G401 (cell line): ENCODE results near the gene PASK. TPM values are rescaled to one million over a fixed set of nuclear protein-coding genes. Genes with fewer than 3 reads are reported as not detected.

ENCODE experiments used
- DNase-seq: peaks from one replicate; pipeline ENCODE4 v3.0.0-alpha.2; 2015; ENCODE audit warnings: low spot score
- in situ Hi-C: cut with HindIII; loops from 2 replicates; pipeline ENCODE4 v1.10.0; 2016; ENCODE audit warnings: low sequenced_read_pairs, mixed read lengths
- total RNA-seq: library from RNA; depleted of rRNA; stranded (reverse); fragments of >200 nt; shearing (Covaris generic); gene quantifications from 2 replicates; pipeline ENCODE4 v1.2.3, GENCODE V29; 2014

PASK gene
- total RNA-seq, 1 experiment from 2014 or later = 20.7 TPM

DNA sequence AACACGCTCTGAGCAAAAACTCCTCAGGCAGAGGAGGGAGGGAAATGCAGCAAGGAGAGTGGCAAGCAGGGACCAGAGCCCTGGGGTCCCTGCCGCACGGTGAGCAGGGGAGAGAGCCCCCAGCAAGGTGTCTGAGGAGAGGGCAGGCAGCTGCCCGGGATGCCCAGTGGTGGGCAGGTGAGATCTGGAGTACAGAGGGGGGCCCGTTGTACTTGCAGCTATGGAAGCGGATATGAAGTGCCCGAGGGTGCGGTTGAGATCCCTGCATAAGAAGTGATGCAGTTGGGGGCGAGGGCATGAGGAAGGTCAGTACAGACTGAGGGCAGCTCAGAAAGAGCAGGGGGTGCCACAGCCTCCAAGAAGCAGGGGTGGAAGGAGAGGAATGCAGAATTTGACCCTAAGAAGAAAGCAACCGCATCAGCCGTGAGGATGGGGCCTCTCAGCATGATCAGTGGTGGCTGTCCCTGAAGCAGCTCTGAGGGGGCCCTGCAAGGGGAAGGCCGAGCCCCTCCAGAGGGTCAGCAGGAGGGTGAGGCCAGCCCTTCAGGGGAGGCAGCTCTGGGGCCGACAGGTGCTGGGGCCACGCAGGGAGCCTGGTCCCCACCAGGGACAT, 76.6 kb downstream of the PASK start:
- no peak for DNase-seq
- in situ Hi-C loops = no loop called here

DNA sequence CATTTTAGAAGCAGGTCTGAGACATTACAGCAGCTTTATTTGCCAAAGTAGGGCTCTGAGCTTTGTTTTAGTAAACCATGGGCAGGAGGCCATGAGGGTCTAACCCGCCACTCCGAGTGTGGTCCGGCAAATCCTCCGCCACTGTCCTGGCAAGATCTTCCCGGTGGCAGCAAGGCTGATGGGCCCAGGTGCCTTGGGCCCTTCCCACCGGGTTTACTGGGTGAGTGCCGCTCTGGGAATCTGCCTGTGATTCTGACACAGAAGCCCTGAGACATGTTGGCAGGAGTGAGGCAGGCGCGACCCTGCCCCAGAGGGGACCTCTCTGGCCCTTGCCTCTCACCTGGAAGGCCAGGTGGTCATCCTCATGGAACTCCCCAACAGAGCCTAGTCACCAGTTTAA, 77.1 kb downstream of the PASK start:
- in situ Hi-C loops = no loop called here
- DNase-seq = no peak

- no peak for DNase-seq
- in situ Hi-C loops = no loop called here
These were observed 77.6 kb downstream of the PASK start for GRCh38 chr2:241071677-241072111.

DNA sequence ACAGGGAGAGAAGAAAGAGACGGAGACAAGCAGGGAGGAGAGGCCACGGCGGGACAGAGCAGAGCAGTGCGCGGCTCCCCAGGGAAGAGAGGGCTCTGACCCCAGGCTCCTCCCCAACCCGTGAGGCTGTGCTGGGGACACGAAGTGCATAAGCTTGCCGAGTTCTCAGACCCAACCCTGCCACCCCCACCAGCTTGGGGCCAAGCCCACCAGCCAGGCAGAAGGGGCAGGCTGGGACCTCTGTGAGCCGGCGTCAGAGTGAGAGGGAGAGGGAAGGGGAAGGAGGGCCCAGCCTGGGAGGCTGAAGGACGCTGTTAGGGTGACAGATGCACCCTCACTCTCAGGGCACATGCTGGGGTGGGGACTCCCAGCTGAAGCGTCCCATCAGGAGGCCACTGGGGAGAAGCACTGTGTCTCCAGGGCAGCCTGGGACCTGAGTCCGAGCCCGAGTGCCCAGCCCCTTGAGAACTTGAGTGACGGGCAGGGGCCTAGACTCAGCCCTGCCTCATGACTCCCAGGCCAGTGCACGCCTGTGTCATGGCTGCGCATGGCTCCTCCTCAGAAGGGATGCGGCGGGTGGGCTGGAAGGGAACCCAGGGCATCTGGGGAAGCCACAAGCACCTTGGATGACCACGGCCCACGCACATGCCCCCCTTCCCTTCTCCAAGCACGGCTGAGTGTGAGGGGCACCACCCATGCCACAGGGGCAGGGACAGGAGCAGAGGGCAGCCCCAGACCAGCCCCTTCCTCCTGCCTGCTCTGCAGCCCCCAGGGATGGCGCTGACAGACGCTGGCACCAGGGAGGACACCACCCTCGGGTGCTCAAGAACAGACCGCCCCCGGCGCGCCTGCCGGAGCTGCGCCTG, 78.2 kb downstream of the PASK start:
- in situ Hi-C loops = no loop called here
- DNase-seq = no peak

GRCh38 chr2:241070361-241070760, 78.9 kb downstream of the PASK start:
- in situ Hi-C loops = no loop called here
- DNase-seq = no peak

GRCh38 chr2:241069821-241070281, 79.4 kb downstream of the PASK start:
- in situ Hi-C loops = no loop called here

DNA sequence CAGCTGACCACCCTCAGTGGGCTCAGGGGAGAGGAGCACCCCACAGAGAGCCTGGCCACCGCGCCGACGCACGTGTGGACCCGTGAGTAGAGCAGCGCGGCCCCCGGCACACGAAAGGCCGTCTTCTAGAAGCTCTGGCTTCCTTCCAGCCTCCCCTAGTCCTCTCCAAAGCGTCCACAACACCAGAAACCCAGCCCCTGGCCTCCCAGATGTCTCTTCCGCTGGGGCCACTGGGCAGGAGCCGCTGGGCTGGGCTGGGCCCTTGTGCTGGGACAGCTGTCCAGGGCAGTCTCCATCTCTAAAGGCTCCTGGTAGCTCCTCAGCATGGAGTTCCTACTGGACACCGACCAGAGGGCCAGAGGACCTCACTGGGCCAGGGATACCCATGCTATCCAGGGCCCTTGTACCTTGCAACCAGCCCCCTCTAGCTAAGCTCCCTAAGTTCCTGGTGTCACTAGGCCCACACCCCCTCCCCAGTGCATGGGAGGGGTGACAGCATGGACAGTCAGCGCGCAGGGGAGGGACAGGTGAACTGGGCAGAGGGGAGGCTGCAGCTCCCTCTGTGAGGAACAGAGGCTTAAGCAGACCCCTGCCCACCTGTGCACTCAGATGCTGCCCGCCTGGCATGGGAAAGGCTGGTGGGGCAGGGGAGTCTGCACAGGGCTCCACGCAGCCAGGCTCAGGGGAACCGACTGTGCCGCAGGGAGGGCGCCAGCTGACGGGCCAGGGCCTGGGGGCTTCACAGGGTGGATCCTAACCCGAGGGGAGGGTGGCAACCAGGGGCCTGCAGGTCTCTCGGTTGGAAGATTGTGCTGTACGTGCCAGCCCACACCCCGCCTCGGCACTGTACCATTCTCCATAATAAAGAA, 80.1 kb downstream of the PASK start:
- in situ Hi-C loops = no loop called here
- DNase-seq = no peak

More at GRCh38 chr2:241069821-241070281, 79.4 kb downstream of the PASK start:
- DNase-seq = peak; percentile 46

GRCh38 chr2:241068136-241068941, 80.9 kb downstream of the PASK start:
- DNase-seq = no peak
- in situ Hi-C loops = no loop called here

DNA sequence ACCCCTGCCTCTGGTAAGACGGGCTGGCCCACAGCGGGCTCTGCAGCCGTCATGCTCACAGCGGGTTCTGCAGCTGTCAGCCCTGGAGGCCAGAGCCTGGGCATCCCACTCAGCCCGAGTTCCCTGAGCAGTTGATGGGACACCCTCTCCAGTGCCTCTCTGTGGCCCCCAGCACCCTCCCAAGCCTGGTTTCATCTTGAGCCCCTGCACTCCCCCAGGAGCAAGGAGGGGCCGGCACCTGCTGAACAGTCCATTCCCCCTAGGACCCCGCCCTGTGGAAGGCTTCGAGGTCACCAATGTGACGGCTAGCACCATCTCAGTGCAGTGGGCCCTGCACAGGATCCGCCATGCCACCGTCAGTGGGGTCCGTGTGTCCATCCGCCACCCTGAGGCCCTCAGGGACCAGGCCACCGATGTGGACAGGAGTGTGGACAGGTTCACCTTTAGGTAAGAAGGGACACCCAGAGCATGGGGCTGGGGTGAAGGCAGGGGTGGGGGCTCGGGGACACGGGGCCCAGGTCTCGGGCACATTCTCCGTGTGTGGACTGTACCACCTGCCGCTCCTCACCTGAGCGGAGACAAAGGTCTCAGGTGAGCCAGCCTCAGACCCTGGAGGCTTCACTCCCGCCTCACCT, 81.7 kb downstream of the PASK start:
- in situ Hi-C loops = no loop called here
- DNase-seq = no peak

DNA sequence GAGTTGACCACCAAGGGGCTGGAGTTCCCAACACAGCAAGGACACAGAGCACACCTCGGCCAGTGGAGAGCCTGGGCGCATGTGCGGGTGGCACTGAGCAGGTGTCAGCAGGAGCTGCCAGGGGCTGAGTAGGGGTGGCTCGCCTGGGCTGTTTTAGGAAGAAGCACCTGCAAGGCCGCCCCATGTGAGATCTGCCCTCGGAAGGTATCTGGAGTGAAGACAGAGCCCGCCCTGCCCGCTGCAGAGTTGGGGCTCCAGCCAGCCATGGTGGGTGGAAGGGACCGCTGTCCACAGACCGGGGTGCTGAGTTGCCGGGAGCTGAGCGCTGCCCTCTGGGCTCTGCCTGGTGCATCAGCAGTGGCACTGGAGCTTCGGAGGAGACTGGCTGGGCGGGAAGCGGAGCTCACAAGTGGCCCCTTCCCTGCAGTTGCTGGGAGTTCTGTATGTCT, 82.4 kb downstream of the PASK start:
- in situ Hi-C loops = no loop called here
- DNase-seq = no peak

- no peak for DNase-seq
- in situ Hi-C loops = no loop called here
These were observed 82.9 kb downstream of the PASK start for GRCh38 chr2:241066171-241066892.

DNA sequence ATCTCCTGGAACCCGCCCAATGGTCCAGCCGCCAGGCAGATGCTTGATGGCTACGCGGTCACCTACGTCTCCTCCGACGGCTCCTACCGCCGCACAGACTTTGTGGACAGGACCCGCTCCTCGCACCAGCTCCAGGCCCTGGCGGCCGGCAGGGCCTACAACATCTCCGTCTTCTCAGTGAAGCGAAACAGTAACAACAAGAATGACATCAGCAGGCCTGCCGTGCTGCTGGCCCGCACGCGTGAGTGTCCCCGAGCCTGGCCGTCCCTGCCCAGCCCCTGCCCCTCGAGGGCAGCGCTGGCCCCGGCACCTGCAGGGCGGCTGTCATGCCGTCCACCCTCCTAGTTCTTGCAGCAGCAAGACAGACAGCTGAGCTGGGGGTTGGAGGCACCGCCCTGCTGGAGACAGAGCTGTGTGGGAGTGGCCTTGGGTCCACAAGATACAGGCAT, 83.9 kb downstream of the PASK start:
- in situ Hi-C loops = no loop called here
- DNase-seq = no peak

GRCh38 chr2:241064802-241065354, 84.4 kb downstream of the PASK start:
- no peak for DNase-seq
- in situ Hi-C loops = no loop called here

DNA sequence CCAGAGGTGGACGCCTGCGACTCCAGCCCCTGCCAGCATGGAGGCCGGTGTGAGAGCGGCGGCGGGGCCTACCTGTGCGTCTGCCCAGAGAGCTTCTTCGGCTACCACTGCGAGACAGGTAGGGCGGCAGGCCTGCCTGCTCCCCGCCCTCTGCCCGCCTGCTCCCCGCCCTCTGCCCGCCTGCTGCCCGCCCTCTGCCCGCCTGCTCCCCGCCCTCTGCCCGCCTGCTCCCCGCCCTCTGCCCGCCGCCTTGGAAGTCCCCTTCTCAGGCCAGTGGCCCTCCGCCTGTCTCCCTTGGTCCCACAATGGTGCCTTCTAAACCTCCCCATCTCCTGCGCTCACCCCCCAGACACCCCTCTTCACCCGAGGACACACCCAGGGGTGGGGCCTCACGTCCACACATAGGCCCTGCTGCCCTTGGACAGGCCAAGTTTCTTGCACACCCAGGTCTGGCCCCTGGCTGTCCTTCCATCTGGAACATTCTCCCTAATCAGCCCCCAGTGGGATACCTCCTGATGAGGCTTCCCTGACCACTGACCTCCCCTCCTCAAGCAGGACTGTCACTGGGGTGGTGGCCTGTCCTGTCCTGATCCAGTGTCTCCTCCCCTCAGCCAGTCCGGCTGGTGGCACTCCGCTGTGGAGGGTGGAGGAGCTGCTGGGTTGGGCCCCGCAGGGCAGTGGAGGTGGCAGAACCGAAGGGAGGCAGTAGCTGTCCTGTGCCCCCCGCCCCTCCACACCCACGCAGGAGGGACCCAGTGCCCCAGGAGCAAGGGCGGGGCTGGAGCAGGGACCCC, 85.1 kb downstream of the PASK start:
- in situ Hi-C loops = no loop called here

GRCh38 chr2:241063587-241063986, 85.7 kb downstream of the PASK start:
- DNase-seq = no peak
- in situ Hi-C loops = no loop called here

More for the DNA sequence above, 85.1 kb downstream of the PASK start:
- DNase-seq = no peak

DNA sequence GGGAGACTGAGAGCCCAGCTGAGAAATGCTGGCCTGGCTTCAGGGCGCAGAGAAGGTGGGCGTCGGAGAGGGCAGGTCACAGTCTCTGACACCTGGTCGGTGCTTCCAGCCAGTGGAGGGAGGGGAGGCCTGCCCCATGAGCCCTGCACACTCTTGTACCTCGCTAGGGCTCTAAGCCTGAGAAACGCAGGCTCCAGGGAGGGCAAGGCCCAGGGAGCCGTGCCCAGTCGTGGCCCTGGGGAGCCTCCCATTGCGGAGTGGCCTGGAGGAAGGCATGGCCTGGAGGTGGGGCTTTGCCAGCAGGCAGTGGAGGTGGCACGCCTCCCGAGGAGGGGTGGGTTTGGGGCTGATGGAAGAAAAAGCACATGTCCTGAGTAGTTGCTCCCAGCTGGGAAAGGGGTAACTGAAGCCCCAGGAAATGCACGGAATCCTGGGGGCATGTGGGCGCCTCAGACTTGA, 86.2 kb downstream of the PASK start:
- in situ Hi-C loops = no loop called here
- DNase-seq = no peak
